Measurements from ENCODE around the gene TRAPPC2L.

The TRAPPC2L gene

GRCh38 chr16:88896238-88897070 lies 39.5 kb downstream of the TRAPPC2L start:
- H3K27me3 ChIP-seq (ENCODE audit: control insufficient read depth, insufficient read depth, low read length), result no peaks in the 10 kb centered on the region
- H3K27ac ChIP-seq (ENCODE audit: low read depth, low read length), result no peak overlapping the region
- H3K4me1 ChIP-seq (ENCODE audit: control insufficient read depth, insufficient read depth, low read length), result no peaks in the 10 kb centered on the region
- no peaks in the 10 kb centered on the region for H3K36me3 ChIP-seq (ENCODE audit: control insufficient read depth, insufficient read depth, low read length)
- H3K9ac ChIP-seq (ENCODE audit: low read length), result no peak overlapping the region
- no peak overlapping the region for H3K4me3 ChIP-seq (ENCODE audit: low read depth, low read length)
- H3K9me3 ChIP-seq (ENCODE audit: control insufficient read depth, insufficient read depth, low read depth, low read length), result no peaks in the 10 kb centered on the region

DNA sequence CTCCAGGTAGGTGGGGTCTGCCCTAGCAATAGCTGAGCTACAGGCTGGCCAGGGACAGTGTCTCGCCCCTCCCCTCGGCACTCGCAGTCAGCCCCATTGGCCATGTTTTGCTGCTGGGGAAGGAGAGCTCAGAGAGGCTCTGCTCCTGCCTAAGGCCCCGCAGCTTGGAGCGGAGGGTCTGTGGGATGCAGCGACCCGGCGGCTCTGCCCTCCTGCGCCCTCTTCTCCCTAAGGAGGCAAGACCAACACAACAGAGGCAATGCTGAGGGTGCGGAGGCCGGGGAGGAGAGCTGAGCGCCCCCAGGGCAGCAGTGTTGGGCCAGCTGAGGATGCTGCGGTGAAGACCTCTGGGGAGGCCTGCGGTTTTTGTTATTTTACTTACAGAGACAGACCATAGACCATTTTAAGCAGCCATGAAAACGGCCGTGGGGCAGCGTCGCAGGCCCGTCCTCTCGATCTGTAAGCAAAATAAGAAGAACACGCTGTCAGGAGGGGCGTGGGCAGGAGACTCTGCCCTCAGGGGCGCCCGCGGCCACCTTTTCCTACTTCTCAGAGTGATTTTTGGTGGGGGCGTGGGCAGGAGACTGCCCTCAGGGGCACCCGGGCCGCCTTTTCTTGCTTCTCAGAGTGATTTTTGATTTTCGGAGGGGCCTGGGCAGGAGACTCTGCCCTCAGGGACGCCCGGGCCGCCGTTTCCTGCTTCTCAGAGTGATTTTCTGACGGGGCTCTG lies 40.9 kb downstream of the TRAPPC2L start:
- Histone ChIP-seq H3K4me1 (ENCODE audit: control insufficient read depth, insufficient read depth, low read length) (peaks cover 7% of the 10 kb centered on the region; the same call in 1 of the 2 replicates), H3K36me3 (ENCODE audit: control insufficient read depth, insufficient read depth, low read length) (no peaks in the 10 kb centered on the region), H3K9ac (ENCODE audit: low read length) (no peak overlapping the region), H3K27me3 (ENCODE audit: control insufficient read depth, insufficient read depth, low read length) (no peaks in the 10 kb centered on the region), H3K4me3 (ENCODE audit: low read depth, low read length) (no peak overlapping the region), H3K27ac (ENCODE audit: low read depth, low read length) (no peak overlapping the region), H3K9me3 (ENCODE audit: control insufficient read depth, insufficient read depth, low read depth, low read length) (no peaks in the 10 kb centered on the region)

DNA sequence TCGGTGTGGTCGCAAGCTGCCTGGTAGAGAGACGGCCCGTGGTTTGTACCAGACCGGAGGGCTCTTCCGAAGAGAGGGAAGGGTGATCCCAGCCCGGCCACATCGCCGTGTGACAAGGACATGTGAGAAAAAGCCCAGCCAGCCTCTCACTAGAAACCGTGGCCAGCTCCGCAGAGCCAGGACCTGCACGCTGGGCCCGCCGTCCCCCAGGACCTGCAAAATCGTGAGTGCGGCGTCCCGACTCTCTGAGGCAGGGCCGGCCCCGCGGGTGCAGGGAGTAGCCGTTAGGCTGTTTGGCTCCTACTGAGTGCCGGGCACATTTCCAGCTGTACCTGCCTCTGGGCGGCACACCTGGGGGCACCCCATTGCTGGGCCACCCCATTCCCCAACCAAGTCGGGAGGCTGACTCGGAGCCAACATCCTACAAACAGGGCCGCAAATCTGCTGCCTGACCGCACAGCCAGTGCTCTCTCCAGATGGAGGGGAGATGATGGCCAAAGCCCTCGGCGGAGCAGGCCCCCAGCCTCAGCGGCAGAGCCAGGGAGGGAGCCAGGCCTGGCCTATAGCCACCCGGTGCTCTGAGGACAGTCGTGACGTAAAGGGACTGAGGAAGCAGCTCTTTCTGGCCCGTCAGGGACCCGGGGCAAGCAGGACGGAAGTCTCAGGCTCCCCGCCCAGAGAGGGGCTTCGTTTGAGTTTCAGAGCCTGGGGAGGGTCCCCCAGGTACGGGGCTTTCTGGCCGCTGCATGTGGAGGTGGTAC lies 43.2 kb downstream of the TRAPPC2L start:
- Histone ChIP-seq H3K4me1 (ENCODE audit: control insufficient read depth, insufficient read depth, low read length) (peaks cover 7% of the 10 kb centered on the region; the same call in 1 of the 2 replicates), H3K27ac (ENCODE audit: low read depth, low read length) (no peak overlapping the region), H3K36me3 (ENCODE audit: control insufficient read depth, insufficient read depth, low read length) (no peaks in the 10 kb centered on the region), H3K9me3 (ENCODE audit: control insufficient read depth, insufficient read depth, low read depth, low read length) (no peaks in the 10 kb centered on the region), H3K27me3 (ENCODE audit: control insufficient read depth, insufficient read depth, low read length) (no peaks in the 10 kb centered on the region), H3K9ac (ENCODE audit: low read length) (no peak overlapping the region), H3K4me3 (ENCODE audit: low read depth, low read length) (no peak overlapping the region)

DNA sequence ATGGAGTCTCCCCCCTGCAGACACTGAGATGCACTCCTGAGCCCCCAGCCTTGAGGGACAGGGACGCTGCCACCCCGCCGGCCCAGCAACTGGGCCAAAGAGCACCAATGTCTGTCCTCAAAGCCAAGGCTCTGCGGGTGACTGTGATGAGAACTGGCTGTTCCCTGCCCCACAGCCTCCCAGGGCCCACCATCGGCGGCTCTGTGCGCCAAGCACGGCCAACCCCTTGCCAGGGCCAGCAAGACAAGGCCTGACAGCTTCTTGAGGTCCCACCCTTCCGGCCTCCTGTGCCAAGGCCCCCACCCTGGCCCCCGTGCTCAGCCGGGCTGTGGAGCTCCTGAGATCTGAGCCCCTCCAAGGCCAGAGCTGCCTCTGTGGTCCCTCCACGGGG lies 43.7 kb downstream of the TRAPPC2L start:
- Histone ChIP-seq H3K27ac (ENCODE audit: low read depth, low read length) (no peak overlapping the region), H3K27me3 (ENCODE audit: control insufficient read depth, insufficient read depth, low read length) (no peaks in the 10 kb centered on the region), H3K36me3 (ENCODE audit: control insufficient read depth, insufficient read depth, low read length) (no peaks in the 10 kb centered on the region), H3K4me3 (ENCODE audit: low read depth, low read length) (no peak overlapping the region), H3K9me3 (ENCODE audit: control insufficient read depth, insufficient read depth, low read depth, low read length) (no peaks in the 10 kb centered on the region), H3K4me1 (ENCODE audit: control insufficient read depth, insufficient read depth, low read length) (peaks cover 8% of the 10 kb centered on the region; the same call in 1 of the 2 replicates), H3K9ac (ENCODE audit: low read length) (no peak overlapping the region)

GRCh38 chr16:88901718-88902337 lies 44.9 kb downstream of the TRAPPC2L start:
- H3K27me3 ChIP-seq (ENCODE audit: control insufficient read depth, insufficient read depth, low read length), result no peaks in the 10 kb centered on the region
- H3K4me3 ChIP-seq (ENCODE audit: low read depth, low read length), result no peak overlapping the region
- no peaks in the 10 kb centered on the region for H3K9me3 ChIP-seq (ENCODE audit: control insufficient read depth, insufficient read depth, low read depth, low read length)
- peaks cover 10% of the 10 kb centered on the region; the same call in 1 of the 2 replicates for H3K4me1 ChIP-seq (ENCODE audit: control insufficient read depth, insufficient read depth, low read length)
- H3K27ac ChIP-seq (ENCODE audit: low read depth, low read length), result no peak overlapping the region
- no peak overlapping the region for H3K9ac ChIP-seq (ENCODE audit: low read length)
- no peaks in the 10 kb centered on the region for H3K36me3 ChIP-seq (ENCODE audit: control insufficient read depth, insufficient read depth, low read length)

- Histone ChIP-seq H3K9ac (ENCODE audit: low read length) (no peak overlapping the region), H3K4me1 (ENCODE audit: control insufficient read depth, insufficient read depth, low read length) (peaks cover 10% of the 10 kb centered on the region; the same call in 1 of the 2 replicates)
These were observed 45.8 kb downstream of the TRAPPC2L start for GRCh38 chr16:88902744-88903143.

GRCh38 chr16:88903267-88903666 lies 46.3 kb downstream of the TRAPPC2L start:
- H3K9ac ChIP-seq (ENCODE audit: low read length), result no peak overlapping the region

More at GRCh38 chr16:88902744-88903143, 45.8 kb downstream of the TRAPPC2L start:
- H3K36me3 ChIP-seq (ENCODE audit: control insufficient read depth, insufficient read depth, low read length), result no peaks in the 10 kb centered on the region
- no peaks in the 10 kb centered on the region for H3K9me3 ChIP-seq (ENCODE audit: control insufficient read depth, insufficient read depth, low read depth, low read length)
- H3K27ac ChIP-seq (ENCODE audit: low read depth, low read length), result no peak overlapping the region
- no peaks in the 10 kb centered on the region for H3K27me3 ChIP-seq (ENCODE audit: control insufficient read depth, insufficient read depth, low read length)
- no peak overlapping the region for H3K4me3 ChIP-seq (ENCODE audit: low read depth, low read length)

GRCh38 chr16:88904676-88905365 lies 47.9 kb downstream of the TRAPPC2L start:
- H3K36me3 ChIP-seq (ENCODE audit: control insufficient read depth, insufficient read depth, low read length), result no peaks in the 10 kb centered on the region
- no peak overlapping the region; the same call in 1 of the 2 replicates for H3K4me3 ChIP-seq (ENCODE audit: low read depth, low read length)
- no peak overlapping the region for H3K27ac ChIP-seq (ENCODE audit: low read depth, low read length)

More at GRCh38 chr16:88903267-88903666, 46.3 kb downstream of the TRAPPC2L start:
- H3K4me3 ChIP-seq (ENCODE audit: low read depth, low read length), result no peak overlapping the region
- H3K4me1 ChIP-seq (ENCODE audit: control insufficient read depth, insufficient read depth, low read length), result peaks cover 10% of the 10 kb centered on the region; the same call in 1 of the 2 replicates
- H3K27ac ChIP-seq (ENCODE audit: low read depth, low read length), result no peak overlapping the region
- H3K9me3 ChIP-seq (ENCODE audit: control insufficient read depth, insufficient read depth, low read depth, low read length), result no peaks in the 10 kb centered on the region
- no peaks in the 10 kb centered on the region for H3K36me3 ChIP-seq (ENCODE audit: control insufficient read depth, insufficient read depth, low read length)
- H3K27me3 ChIP-seq (ENCODE audit: control insufficient read depth, insufficient read depth, low read length), result no peaks in the 10 kb centered on the region

DNA sequence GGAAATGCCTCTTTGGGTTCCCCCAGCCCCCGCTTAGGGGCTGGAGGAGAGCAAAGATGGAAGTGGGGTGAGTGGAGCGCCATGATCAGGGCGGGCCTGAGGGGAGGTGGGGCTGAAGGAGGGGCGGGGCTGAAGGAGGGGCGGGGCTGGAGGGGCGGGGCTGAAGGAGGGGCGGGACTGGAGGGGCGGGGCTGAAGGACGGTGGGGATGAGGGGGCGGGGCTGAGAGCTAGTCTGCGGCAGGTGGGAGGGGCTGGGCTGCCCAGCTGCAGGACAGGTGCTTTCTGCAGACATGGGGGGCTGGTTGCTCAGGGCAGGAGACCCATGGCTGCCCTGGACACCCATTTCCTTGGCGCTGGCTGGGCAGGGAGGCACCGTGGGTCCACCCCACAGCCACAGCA lies 48.6 kb downstream of the TRAPPC2L start:
- Histone ChIP-seq H3K27me3 (ENCODE audit: control insufficient read depth, insufficient read depth, low read length) (no peaks in the 10 kb centered on the region; the same call in 1 of the 2 replicates), H3K4me3 (ENCODE audit: low read depth, low read length) (peak overlapping the region; percentile 31; the same call in 1 of the 2 replicates), H3K4me1 (ENCODE audit: control insufficient read depth, insufficient read depth, low read length) (peaks cover 10% of the 10 kb centered on the region; the same call in 1 of the 2 replicates), H3K9ac (ENCODE audit: low read length) (no peak overlapping the region), H3K36me3 (ENCODE audit: control insufficient read depth, insufficient read depth, low read length) (no peaks in the 10 kb centered on the region), H3K27ac (ENCODE audit: low read depth, low read length) (no peak overlapping the region), H3K9me3 (ENCODE audit: control insufficient read depth, insufficient read depth, low read depth, low read length) (no peaks in the 10 kb centered on the region)

More at GRCh38 chr16:88904676-88905365, 47.9 kb downstream of the TRAPPC2L start:
- H3K27me3 ChIP-seq (ENCODE audit: control insufficient read depth, insufficient read depth, low read length), result no peaks in the 10 kb centered on the region
- no peak overlapping the region for H3K9ac ChIP-seq (ENCODE audit: low read length)
- peaks cover 10% of the 10 kb centered on the region; the same call in 1 of the 2 replicates for H3K4me1 ChIP-seq (ENCODE audit: control insufficient read depth, insufficient read depth, low read length)
- no peaks in the 10 kb centered on the region for H3K9me3 ChIP-seq (ENCODE audit: control insufficient read depth, insufficient read depth, low read depth, low read length)

- Histone ChIP-seq H3K27ac (ENCODE audit: low read depth, low read length) (no peak overlapping the region), H3K36me3 (ENCODE audit: control insufficient read depth, insufficient read depth, low read length) (no peaks in the 10 kb centered on the region), H3K4me3 (ENCODE audit: low read depth, low read length) (peak overlapping the region; percentile 31; the same call in 1 of the 2 replicates), H3K27me3 (ENCODE audit: control insufficient read depth, insufficient read depth, low read length) (no peaks in the 10 kb centered on the region; the same call in 1 of the 2 replicates), H3K9me3 (ENCODE audit: control insufficient read depth, insufficient read depth, low read depth, low read length) (no peaks in the 10 kb centered on the region), H3K9ac (ENCODE audit: low read length) (no peak overlapping the region), H3K4me1 (ENCODE audit: control insufficient read depth, insufficient read depth, low read length) (peaks cover 10% of the 10 kb centered on the region; the same call in 1 of the 2 replicates)
These were observed 49.1 kb downstream of the TRAPPC2L start for GRCh38 chr16:88906020-88906419.

All from HUES6 (cell line).